Measurements from ENCODE around the gene MYOT.

The MYOT gene

DNA sequence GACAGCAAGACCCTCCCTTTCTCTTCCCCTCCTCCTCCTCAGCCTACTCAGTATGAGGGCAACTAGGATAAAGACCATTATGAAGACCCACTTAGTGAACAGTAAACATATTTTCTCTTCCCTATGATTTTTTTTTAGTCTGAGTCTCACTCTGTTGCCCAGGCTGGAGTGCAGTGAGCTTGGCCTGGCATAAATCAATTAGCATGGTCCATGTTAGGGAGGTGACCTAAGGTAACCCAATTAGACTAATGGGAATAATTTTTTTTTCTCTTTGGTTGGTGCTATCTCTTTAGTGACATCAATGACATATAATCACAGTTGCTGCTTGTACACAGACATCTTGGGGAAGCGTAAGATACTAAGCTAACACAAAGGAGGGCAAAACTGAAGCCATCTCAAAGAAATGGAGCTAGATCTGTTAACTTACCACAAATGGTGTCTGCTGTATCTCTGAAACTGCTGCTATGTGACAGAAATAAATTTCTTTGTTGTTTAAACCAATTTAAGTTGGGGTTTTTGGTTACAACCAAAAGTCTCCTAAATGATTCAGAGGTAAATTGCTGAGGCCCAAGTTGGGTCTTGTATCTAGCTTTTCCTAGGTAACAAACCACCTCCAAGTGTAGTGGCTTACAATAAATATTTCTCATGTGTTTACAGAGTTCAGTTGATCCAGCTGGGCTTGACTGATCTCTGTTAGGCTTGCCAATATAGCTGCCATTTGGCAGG lies 34.9 kb downstream of the MYOT start:
- intact Hi-C loops (cut with DNase I; ENCODE audit: low total_unique reads) = no loop called here
- Histone ChIP-seq H3K4me1 (no peaks in the 10 kb centered on the region), H3K4me3 (no peak overlapping the region), H3K9me3 (no peaks in the 10 kb centered on the region), H3K27ac (no peak overlapping the region), H3K36me3 (no peaks in the 10 kb centered on the region), H3K27me3 (no peaks in the 10 kb centered on the region)
- TF ChIP-seq, protein P1, sequence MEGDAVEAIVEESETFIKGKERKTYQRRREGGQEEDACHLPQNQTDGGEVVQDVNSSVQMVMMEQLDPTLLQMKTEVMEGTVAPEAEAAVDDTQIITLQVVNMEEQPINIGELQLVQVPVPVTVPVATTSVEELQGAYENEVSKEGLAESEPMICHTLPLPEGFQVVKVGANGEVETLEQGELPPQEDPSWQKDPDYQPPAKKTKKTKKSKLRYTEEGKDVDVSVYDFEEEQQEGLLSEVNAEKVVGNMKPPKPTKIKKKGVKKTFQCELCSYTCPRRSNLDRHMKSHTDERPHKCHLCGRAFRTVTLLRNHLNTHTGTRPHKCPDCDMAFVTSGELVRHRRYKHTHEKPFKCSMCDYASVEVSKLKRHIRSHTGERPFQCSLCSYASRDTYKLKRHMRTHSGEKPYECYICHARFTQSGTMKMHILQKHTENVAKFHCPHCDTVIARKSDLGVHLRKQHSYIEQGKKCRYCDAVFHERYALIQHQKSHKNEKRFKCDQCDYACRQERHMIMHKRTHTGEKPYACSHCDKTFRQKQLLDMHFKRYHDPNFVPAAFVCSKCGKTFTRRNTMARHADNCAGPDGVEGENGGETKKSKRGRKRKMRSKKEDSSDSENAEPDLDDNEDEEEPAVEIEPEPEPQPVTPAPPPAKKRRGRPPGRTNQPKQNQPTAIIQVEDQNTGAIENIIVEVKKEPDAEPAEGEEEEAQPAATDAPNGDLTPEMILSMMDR (IDR thresholded peaks at IDR 0.05) = no peak
- DNase-seq = no peak

DNA sequence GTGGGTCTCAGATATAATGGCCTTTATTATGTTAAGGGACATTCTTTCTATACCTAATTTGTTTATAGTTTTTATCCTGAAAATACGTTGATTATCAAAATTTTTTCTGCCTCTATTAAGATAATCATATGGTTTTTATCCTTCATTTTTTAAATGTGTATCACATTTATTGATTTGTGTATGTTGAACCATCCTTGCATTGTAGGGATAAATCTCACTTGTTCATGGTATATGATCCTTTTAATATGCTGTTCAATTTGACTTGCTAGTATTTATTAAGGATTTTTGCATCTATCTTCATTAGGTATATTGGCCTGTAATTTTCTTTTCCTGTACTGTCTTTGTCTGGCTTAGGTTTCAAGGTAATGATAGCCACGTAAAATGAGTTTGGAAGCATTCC lies 47.1 kb downstream of the MYOT start:
- peaks cover 0 to 6% (median 5%) of the 10 kb centered on the region in 3 donors for H3K9me3 ChIP-seq
- TF ChIP-seq, protein P1 (IDR thresholded peaks at IDR 0.05) = no peak
- H3K4me1 ChIP-seq = no peaks in the 10 kb centered on the region
- no peaks in the 10 kb centered on the region for H3K27me3 ChIP-seq
- no peak overlapping the region for H3K27ac ChIP-seq
- H3K4me3 ChIP-seq = no peak overlapping the region
- no peak for DNase-seq
- intact Hi-C loops (cut with DNase I; ENCODE audit: low total_unique reads) = no loop called here
- H3K36me3 ChIP-seq = no peaks in the 10 kb centered on the region

GRCh38 chr5:137916923-137917322 lies 49.3 kb downstream of the MYOT start:
- Histone ChIP-seq H3K9me3 (peaks cover 0 to 6% (median 0%) of the 10 kb centered on the region in 3 donors), H3K36me3 (no peaks in the 10 kb centered on the region), H3K4me1 (no peaks in the 10 kb centered on the region), H3K4me3 (no peak overlapping the region), H3K27ac (no peak overlapping the region), H3K27me3 (no peaks in the 10 kb centered on the region)
- TF ChIP-seq, protein P1 (IDR thresholded peaks at IDR 0.05) = no peak
- intact Hi-C loops (cut with DNase I; ENCODE audit: low total_unique reads) = no loop called here
- no peak for DNase-seq

GRCh38 chr5:137921931-137922330 lies 54.3 kb downstream of the MYOT start:
- H3K27ac ChIP-seq = no peak overlapping the region
- no peaks in the 10 kb centered on the region for H3K4me1 ChIP-seq
- peaks cover 0 to 5% (median 0%) of the 10 kb centered on the region in 3 donors for H3K36me3 ChIP-seq
- DNase-seq = no peak
- H3K4me3 ChIP-seq = no peak overlapping the region
- TF ChIP-seq, protein P1 (IDR thresholded peaks at IDR 0.05) = no peak
- H3K9me3 ChIP-seq = no peaks in the 10 kb centered on the region
- H3K27me3 ChIP-seq = no peaks in the 10 kb centered on the region
- intact Hi-C loops (cut with DNase I; ENCODE audit: low total_unique reads) = no loop called here

DNA sequence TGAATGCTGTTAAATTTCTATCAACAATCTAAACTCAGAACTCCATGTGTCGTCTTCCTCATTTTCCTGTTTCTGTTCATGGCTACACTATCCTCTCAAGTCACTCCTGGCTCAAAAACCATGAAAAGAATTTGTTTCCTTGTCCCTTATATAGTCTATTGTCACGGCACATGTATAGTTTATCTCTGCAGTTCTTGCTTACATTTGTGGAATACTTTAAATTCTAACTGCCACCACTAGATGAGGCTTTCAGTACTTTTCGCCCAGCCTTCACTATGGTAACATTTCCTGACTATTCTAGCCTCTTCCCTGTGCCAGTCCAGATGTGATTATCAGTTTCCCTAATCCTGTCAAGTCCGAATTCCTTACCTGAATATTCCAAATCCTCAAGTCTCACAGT lies 56.2 kb downstream of the MYOT start:
- H3K9me3 ChIP-seq = no peaks in the 10 kb centered on the region
- DNase-seq = no peak
- intact Hi-C loops (cut with DNase I; ENCODE audit: low total_unique reads) = no loop called here
- no peak overlapping the region for H3K4me3 ChIP-seq
- no peaks in the 10 kb centered on the region for H3K4me1 ChIP-seq
- H3K36me3 ChIP-seq = peaks cover 0 to 7% (median 5%) of the 10 kb centered on the region in 3 donors
- no peak overlapping the region for H3K27ac ChIP-seq
- H3K27me3 ChIP-seq = no peaks in the 10 kb centered on the region
- TF ChIP-seq, protein P1 (IDR thresholded peaks at IDR 0.05) = no peak

All from tibial artery (tissue), 4 donors.